B cell (primary cell): Measurements from ENCODE around the gene ZCCHC13.

Experiments used
- EZH2 ChIP-seq: IDR thresholded peaks from 2 replicates; pipeline ENCODE4 v1.6.1; 2012; ENCODE audit warnings: borderline replicate concordance, low read depth, mild to moderate bottlenecking, moderate library complexity, low read length; ENCODE audit not compliant: insufficient read depth, poor library complexity, severe bottlenecking
- TF ChIP-seq, protein P1 (sequence below): fragments of 200-600 bp; IDR thresholded peaks from one replicate; pipeline ENCODE4 v1.8.0; 2022; ENCODE audit warnings: antibody characterized with exemption, mild to moderate bottlenecking

GRCh38 chrX:74286950-74287740 lies 16.8 kb upstream of the ZCCHC13 start:
- TF ChIP-seq, protein P1, sequence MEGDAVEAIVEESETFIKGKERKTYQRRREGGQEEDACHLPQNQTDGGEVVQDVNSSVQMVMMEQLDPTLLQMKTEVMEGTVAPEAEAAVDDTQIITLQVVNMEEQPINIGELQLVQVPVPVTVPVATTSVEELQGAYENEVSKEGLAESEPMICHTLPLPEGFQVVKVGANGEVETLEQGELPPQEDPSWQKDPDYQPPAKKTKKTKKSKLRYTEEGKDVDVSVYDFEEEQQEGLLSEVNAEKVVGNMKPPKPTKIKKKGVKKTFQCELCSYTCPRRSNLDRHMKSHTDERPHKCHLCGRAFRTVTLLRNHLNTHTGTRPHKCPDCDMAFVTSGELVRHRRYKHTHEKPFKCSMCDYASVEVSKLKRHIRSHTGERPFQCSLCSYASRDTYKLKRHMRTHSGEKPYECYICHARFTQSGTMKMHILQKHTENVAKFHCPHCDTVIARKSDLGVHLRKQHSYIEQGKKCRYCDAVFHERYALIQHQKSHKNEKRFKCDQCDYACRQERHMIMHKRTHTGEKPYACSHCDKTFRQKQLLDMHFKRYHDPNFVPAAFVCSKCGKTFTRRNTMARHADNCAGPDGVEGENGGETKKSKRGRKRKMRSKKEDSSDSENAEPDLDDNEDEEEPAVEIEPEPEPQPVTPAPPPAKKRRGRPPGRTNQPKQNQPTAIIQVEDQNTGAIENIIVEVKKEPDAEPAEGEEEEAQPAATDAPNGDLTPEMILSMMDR: no peak
- no peak for TF ChIP-seq EZH2
